NCI-H1105 (cell line): ENCODE results near the gene OTOGL.
A peak's percentile ranks its signal among the peaks of the same experiment; 100 is the strongest.

Experiments used
- DNase-seq: peaks from one replicate; lab custom pipeline; 2025; lab: John Stamatoyannopoulos, UW

The OTOGL gene

DNA sequence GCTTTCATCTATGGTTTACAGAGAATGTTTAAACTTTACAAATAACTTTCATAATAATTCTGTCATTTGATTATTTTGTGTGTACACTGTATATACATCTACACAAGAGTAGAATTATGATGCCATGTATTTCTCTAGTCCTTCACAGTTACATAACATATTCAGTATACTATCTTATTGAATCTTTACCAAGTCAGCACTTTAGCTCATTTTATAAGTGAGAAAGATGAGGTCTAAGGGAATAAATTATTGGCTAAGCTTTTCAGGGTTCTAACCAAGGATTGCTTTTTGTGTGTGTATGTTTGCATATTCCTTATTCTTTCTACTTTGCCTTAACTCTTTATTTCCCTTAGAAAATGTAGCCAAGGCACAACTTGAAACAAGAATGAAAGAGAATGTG, 260.4 kb downstream of the OTOGL start:
- DNase-seq = no peak

- DNase-seq = no peak
Measured at GRCh38 chr12:80364056-80364455, 264.7 kb downstream of the OTOGL start.

GRCh38 chr12:80373666-80374065, 274.3 kb downstream of the OTOGL start:
- DNase-seq = peak; percentile 72

DNA sequence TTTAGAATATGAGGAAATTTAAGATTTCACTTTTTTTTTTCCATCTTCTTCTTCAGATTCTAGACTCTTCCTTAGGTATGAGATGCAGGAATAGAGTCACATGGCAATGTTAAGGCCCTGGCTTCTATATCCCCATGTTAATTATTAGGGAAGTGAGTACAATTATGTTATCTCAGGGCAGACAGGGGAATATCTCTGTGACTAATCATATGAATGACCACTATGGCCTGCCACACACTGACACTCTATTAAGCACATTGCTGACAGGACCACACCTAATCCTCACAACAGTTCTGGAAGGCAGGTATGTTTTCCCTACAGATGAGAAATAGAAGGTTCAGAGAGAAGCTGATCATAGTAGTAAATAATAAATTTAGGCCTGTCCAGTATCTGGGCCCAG, 275.3 kb downstream of the OTOGL start:
- DNase-seq = no peak

DNA sequence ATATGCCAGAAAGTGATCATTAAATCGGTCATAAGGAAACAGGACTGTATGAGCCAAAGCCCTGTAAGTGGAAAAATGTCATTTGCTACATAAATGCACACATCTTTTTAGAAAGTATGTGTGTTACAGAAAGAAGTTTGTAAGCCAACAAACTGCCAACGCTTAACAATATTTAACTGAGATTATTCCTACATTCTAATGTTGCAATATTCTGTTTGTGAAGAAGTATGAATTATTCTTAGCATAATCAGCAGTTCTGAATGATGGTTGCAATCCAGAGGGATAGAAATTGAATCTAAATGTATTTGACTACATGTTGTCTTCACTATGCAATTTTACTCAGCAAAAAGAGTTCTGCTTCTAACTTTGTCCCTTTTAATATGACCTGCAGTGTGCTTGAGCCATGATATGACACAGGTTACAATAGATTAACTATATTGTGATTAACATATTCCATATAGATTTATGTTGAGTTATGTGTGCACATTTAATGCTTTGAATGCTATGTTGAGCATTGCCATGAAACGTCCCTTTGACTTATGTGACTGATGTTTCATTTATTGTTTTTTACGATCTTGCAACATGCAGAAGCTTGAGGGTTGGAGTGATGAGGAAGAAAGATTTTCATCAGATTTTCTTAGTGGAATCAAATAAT, 277.9 kb downstream of the OTOGL start:
- no peak for DNase-seq

DNA sequence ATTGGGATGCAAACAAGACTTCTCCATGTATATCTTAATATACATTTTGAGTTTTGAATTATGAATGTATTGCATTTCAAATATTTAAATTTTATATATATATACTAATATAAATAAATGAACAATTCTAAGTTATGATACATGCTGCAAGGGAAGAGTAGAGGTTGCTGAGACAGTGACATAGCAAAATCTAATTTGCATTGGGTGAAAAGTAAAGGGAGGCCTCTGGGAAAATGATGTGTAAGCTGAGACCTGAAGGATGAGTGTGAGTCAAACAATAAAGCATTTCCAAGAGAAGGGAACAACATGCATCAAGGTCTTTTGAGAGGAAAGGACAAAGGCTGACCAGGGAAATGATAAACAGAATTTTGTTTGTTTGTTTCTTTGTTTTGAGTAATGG, 281.8 kb downstream of the OTOGL start:
- DNase-seq = no peak

DNA sequence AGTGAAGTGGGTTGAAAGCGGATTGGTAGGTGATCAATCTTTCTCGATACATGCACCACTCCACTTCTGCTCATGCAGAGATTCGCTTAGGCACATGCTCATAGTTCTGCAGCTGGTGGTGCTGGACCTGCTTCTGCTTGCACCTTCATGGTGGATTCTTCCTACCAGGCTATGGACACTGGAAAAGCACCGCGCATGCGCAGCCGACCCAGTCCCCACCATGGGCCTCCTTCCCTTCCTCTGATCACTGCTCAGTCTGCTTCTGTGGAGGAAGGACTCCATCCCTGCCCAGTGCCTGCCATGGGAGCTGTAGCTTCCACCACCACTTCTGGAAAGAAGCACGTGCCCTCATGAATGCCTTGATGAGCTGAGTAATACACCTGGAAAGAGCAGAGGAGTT, 282.9 kb downstream of the OTOGL start:
- no peak for DNase-seq

DNA sequence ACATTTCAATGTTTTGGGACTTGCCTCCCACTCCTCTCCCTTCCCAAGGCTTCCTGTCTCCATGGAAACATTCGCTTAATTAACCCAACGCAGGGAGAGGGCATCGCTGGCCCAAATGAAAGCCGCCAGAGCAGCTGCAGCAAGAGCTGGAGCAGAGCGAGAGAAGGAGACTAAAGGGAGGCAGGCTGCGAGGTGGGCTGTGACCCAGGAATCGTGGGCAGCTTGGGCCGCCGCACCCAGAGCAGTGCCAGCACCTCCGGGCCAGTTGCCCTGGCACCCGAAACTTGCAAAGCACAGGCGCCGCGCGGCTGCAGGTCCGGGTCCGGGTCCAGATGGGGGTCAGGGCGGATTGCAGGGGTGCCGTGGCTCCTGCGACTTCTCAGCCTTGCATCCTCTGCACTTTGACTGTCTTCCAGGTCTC, 301.2 kb downstream of the OTOGL start:
- DNase-seq = no peak

GRCh38 chr12:80401191-80401590, 301.9 kb downstream of the OTOGL start:
- no peak for DNase-seq

- no peak for DNase-seq
Measured at GRCh38 chr12:80404629-80405028, 305.3 kb downstream of the OTOGL start.

- no peak for DNase-seq
Measured at GRCh38 chr12:80406253-80406652, 306.9 kb downstream of the OTOGL start.

GRCh38 chr12:80411787-80412186, 312.4 kb downstream of the OTOGL start:
- no peak for DNase-seq

- peak; percentile 63 for DNase-seq
Measured at GRCh38 chr12:80412343-80412953, 313.1 kb downstream of the OTOGL start.

- DNase-seq = no peak
Measured at GRCh38 chr12:80413462-80413861, 314.1 kb downstream of the OTOGL start.

- no peak for DNase-seq
Measured at GRCh38 chr12:80415466-80415865, 316.1 kb downstream of the OTOGL start.

DNA sequence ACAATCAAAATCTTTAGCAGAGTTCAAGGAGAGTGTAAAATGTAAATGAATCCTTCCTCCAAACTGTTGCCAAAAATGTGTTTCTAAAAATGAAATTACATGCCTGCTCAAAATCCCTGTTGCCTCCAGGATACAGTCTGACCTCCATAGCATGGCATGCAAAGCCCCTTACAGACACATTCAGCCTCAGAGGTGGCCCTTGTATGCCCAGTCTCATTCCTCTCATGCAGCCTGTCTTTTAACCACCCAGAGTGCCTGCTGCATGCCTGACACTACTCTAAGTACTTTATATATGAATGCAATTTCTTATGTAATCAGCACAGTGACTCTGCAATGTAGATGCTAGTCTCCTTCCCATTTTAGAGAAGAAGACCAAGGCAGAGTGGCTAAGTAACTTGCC, 320.3 kb downstream of the OTOGL start:
- no peak for DNase-seq

- DNase-seq = no peak
Measured at GRCh38 chr12:80420075-80420474, 320.7 kb downstream of the OTOGL start.

- no peak for DNase-seq
Measured at GRCh38 chr12:80422550-80422949, 323.2 kb downstream of the OTOGL start.
